Measurements from ENCODE around the gene TSFM.

The TSFM gene

GRCh38 chr12:57782608-57783465 lies at the start of gene TSFM:
Gene TSFM (plus strand): TSS chr12:57782787. CDS start chr12:57782802, 15 bp downstream.
- in situ Hi-C loops (cut with MboI; ENCODE audit: low sequenced_read_pairs) = no loop called here

- in situ Hi-C loops (cut with MboI; ENCODE audit: low sequenced_read_pairs) = no loop called here
Observed at GRCh38 chr12:57733928-57734327, 48.7 kb upstream of the TSFM start.

GRCh38 chr12:57734591-57734990 lies 48.0 kb upstream of the TSFM start:
- in situ Hi-C loops (cut with MboI; ENCODE audit: low sequenced_read_pairs) = no loop called here

- in situ Hi-C loops (cut with MboI; ENCODE audit: low sequenced_read_pairs) = no loop called here
Observed at GRCh38 chr12:57735198-57735855, 47.3 kb upstream of the TSFM start.

- in situ Hi-C loops (cut with MboI; ENCODE audit: low sequenced_read_pairs) = no loop called here
Observed at GRCh38 chr12:57735952-57736740, 46.4 kb upstream of the TSFM start.

GRCh38 chr12:57736741-57737466 lies 45.7 kb upstream of the TSFM start:
- in situ Hi-C loops (cut with MboI; ENCODE audit: low sequenced_read_pairs) = no loop called here

GRCh38 chr12:57737467-57738460 lies 44.8 kb upstream of the TSFM start:
- in situ Hi-C loops (cut with MboI; ENCODE audit: low sequenced_read_pairs) = no loop called here

- in situ Hi-C loops (cut with MboI; ENCODE audit: low sequenced_read_pairs) = no loop called here
Observed at GRCh38 chr12:57738661-57739237, 43.8 kb upstream of the TSFM start, which contains the start of gene AGAP2. Gene AGAP2 (minus strand): TSS chr12:57738742. CDS start chr12:57738246, 496 bp downstream.

- in situ Hi-C loops (cut with MboI; ENCODE audit: low sequenced_read_pairs) = no loop called here
Observed at GRCh38 chr12:57739387-57739786, 43.2 kb upstream of the TSFM start.

GRCh38 chr12:57739914-57740538 lies 42.6 kb upstream of the TSFM start:
- in situ Hi-C loops (cut with MboI; ENCODE audit: low sequenced_read_pairs) = no loop called here

GRCh38 chr12:57740656-57741412 lies 41.8 kb upstream of the TSFM start:
- in situ Hi-C loops (cut with MboI; ENCODE audit: low sequenced_read_pairs) = no loop called here

- in situ Hi-C loops (cut with MboI; ENCODE audit: low sequenced_read_pairs) = no loop called here
Observed at GRCh38 chr12:57741413-57741789, 41.2 kb upstream of the TSFM start.

- in situ Hi-C loops (cut with MboI; ENCODE audit: low sequenced_read_pairs) = no loop called here
Observed at GRCh38 chr12:57741844-57742738, 40.5 kb upstream of the TSFM start.

- in situ Hi-C loops (cut with MboI; ENCODE audit: low sequenced_read_pairs) = no loop called here
Observed at GRCh38 chr12:57743769-57744168, 38.8 kb upstream of the TSFM start.

- in situ Hi-C loops (cut with MboI; ENCODE audit: low sequenced_read_pairs) = no loop called here
Observed at GRCh38 chr12:57744194-57744776, 38.3 kb upstream of the TSFM start.

- in situ Hi-C loops (cut with MboI; ENCODE audit: low sequenced_read_pairs) = no loop called here
Observed at GRCh38 chr12:57744777-57745484, 37.7 kb upstream of the TSFM start, which contains the start of gene TSPAN31. Gene TSPAN31 (plus strand): TSS chr12:57745039. CDS start chr12:57745155, 116 bp downstream.
